Measurements from ENCODE around the gene KIF1B. TPM values are rescaled to one million over a fixed set of nuclear protein-coding genes. Genes with fewer than 3 reads are reported as not detected.

Gene KIF1B
- total RNA-seq, 4 donors from 2014 or later, result 53.0 to 78.2 (median 64.8) TPM

GRCh38 chr1:10396870-10397269 is 186.5 kb downstream of the KIF1B start:
- H3K36me3 ChIP-seq, result peaks cover 0 to 7% (median under 1%) of the 10 kb centered on the region in 4 donors
- 94% methylated on average over 3 of the region's 3 CpGs for WGBS
- no peak for DNase-seq (ENCODE audit: extremely low spot score)
- H3K27ac ChIP-seq (replicated peaks in 1 of 4), result no peak overlapping the region
- no peaks in the 10 kb centered on the region for H3K27me3 ChIP-seq
- intact Hi-C loops (cut with DNase I), result no loop called here
- peaks cover 0 to 9% (median 0%) of the 10 kb centered on the region in 4 donors for H3K9me3 ChIP-seq
- TF ChIP-seq POLR2AphosphoS5 (IDR thresholded peaks at IDR 0.05), result no peak
- TF ChIP-seq POLR2A (IDR thresholded peaks at IDR 0.05; ENCODE audit: low read depth), result no peak
- no peak for TF ChIP-seq EP300 (IDR thresholded peaks at IDR 0.05)
- TF ChIP-seq, protein P1, sequence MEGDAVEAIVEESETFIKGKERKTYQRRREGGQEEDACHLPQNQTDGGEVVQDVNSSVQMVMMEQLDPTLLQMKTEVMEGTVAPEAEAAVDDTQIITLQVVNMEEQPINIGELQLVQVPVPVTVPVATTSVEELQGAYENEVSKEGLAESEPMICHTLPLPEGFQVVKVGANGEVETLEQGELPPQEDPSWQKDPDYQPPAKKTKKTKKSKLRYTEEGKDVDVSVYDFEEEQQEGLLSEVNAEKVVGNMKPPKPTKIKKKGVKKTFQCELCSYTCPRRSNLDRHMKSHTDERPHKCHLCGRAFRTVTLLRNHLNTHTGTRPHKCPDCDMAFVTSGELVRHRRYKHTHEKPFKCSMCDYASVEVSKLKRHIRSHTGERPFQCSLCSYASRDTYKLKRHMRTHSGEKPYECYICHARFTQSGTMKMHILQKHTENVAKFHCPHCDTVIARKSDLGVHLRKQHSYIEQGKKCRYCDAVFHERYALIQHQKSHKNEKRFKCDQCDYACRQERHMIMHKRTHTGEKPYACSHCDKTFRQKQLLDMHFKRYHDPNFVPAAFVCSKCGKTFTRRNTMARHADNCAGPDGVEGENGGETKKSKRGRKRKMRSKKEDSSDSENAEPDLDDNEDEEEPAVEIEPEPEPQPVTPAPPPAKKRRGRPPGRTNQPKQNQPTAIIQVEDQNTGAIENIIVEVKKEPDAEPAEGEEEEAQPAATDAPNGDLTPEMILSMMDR (IDR thresholded peaks at IDR 0.05), result no peak
- H3K4me3 ChIP-seq, result no peak overlapping the region
- peaks cover 13 to 38% (median 27%) of the 10 kb centered on the region in 4 donors for H3K4me1 ChIP-seq

GRCh38 chr1:10398278-10398733 is 187.9 kb downstream of the KIF1B start:
- H3K9me3 ChIP-seq, result peaks cover 0 to 9% (median 0%) of the 10 kb centered on the region in 4 donors
- peaks cover 4 to 20% (median 14%) of the 10 kb centered on the region in 4 donors for H3K36me3 ChIP-seq
- intact Hi-C loops (cut with DNase I), result no loop called here
- no peaks in the 10 kb centered on the region for H3K27me3 ChIP-seq
- WGBS, result 1% methylated on average over 13 of the region's 34 CpGs
- no peak for DNase-seq (ENCODE audit: extremely low spot score)
- peak overlapping the region; percentile 73 to 89 (median 86) for H3K4me3 ChIP-seq
- peaks cover 13 to 38% (median 27%) of the 10 kb centered on the region in 4 donors for H3K4me1 ChIP-seq
- H3K27ac ChIP-seq (replicated peaks in 1 of 4), result peak overlapping the region; percentile 84 to 93 (median 88)
- TF ChIP-seq EP300 (IDR thresholded peaks at IDR 0.05), result no peak
- no peak for TF ChIP-seq POLR2A (IDR thresholded peaks at IDR 0.05; ENCODE audit: low read depth)
- no peak for TF ChIP-seq POLR2AphosphoS5 (IDR thresholded peaks at IDR 0.05)
- TF ChIP-seq, protein P1 (IDR thresholded peaks at IDR 0.05), result no peak

GRCh38 chr1:10398734-10399443 is 188.5 kb downstream of the KIF1B start, which contains the start of gene PGD:
PGD (plus strand) TSS chr1:10399064; CDS start chr1:10399118, 54 bp downstream.
- H3K9me3 ChIP-seq, result peaks cover 0 to 5% (median 0%) of the 10 kb centered on the region in 4 donors
- H3K27me3 ChIP-seq, result no peaks in the 10 kb centered on the region
- intact Hi-C loops (cut with DNase I), result no loop called here
- H3K4me3 ChIP-seq, result peak within 1 kb of the TSS; percentile 73 to 89 (median 86)
- peaks cover 10 to 26% (median 20%) of the 10 kb centered on the region in 4 donors for H3K36me3 ChIP-seq
- DNase-seq (ENCODE audit: extremely low spot score), result peak; percentile 100
- peak within 1 kb of the TSS; percentile 84 to 93 (median 88) for H3K27ac ChIP-seq (replicated peaks in 1 of 4)
- WGBS, result 1% methylated on average over 13 of the region's 76 CpGs
- TF ChIP-seq POLR2AphosphoS5 (IDR thresholded peaks at IDR 0.05) (peak; percentile 82 to 94), EP300 (IDR thresholded peaks at IDR 0.05) (no peak), POLR2A (IDR thresholded peaks at IDR 0.05; ENCODE audit: low read depth) (peak; percentile 30)
- TF ChIP-seq, protein P1 (IDR thresholded peaks at IDR 0.05), result peak in 1 of 3 experiments; percentile 2
- peaks cover 13 to 38% (median 27%) of the 10 kb centered on the region in 4 donors for H3K4me1 ChIP-seq

DNA sequence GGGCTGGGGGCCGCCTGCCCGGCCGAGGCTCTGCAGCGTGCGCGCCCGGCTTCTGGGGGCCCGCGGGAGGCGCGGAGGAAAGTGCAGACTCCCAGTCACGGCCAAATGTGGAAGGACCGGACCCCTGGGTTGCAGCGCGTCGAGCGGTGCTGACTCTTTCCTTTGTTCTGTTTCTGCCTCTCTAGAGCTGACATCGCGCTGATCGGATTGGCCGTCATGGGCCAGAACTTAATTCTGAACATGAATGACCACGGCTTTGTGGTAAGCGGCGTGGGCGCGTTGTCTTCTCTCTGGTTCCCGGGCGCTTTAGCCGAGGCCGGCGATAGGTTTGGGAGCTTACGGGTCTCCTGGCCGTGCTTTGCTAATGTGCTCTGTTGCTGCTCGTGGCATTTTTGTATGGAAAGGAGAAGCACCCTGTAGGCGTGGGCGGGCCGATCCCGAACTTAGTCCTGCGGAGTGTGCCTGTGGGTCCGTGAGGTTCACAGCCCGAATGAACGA is 189.1 kb downstream of the KIF1B start:
- no peak for DNase-seq (ENCODE audit: extremely low spot score)

More for the DNA sequence above, 189.1 kb downstream of the KIF1B start:
- H3K27ac ChIP-seq (replicated peaks in 1 of 4), result peak overlapping the region; percentile 84 to 93 (median 88)
- H3K36me3 ChIP-seq, result peaks cover 16 to 32% (median 26%) of the 10 kb centered on the region in 4 donors
- peak overlapping the region; percentile 73 to 89 (median 86) for H3K4me3 ChIP-seq
- no peaks in the 10 kb centered on the region for H3K9me3 ChIP-seq
- TF ChIP-seq POLR2AphosphoS5 (IDR thresholded peaks at IDR 0.05) (no peak), EP300 (IDR thresholded peaks at IDR 0.05) (no peak), POLR2A (IDR thresholded peaks at IDR 0.05; ENCODE audit: low read depth) (no peak)
- TF ChIP-seq, protein P1 (IDR thresholded peaks at IDR 0.05), result no peak
- WGBS, result 1% methylated on average over 20 of the region's 42 CpGs
- intact Hi-C loops (cut with DNase I), result no loop called here
- no peaks in the 10 kb centered on the region for H3K27me3 ChIP-seq
- H3K4me1 ChIP-seq, result peaks cover 13 to 38% (median 27%) of the 10 kb centered on the region in 4 donors
